HepG2 (cell line): ENCODE results near the gene ADH4. TPM values are rescaled to one million over a fixed set of nuclear protein-coding genes. Genes with fewer than 3 reads are reported as not detected.

Experiments used
- FOXA3 ChIP-seq: IDR thresholded peaks from 2 replicates; pipeline ENCODE4 v1.6.1; 2016; ENCODE audit warnings: missing genetic modification reagents, missing compliant biosample characterization
- FOXC1 ChIP-seq: sonication (generic); formaldehyde crosslinking; IDR thresholded peaks from 2 replicates; pipeline ENCODE4 v1.8.0; 2022; ENCODE audit warnings: mild to moderate bottlenecking, missing genetic modification reagents, borderline replicate concordance
- HDAC1 ChIP-seq: sonication (generic); formaldehyde crosslinking; IDR thresholded peaks from 2 replicates; pipeline ENCODE4 v1.5.1; 2020; ENCODE audit warnings: mild to moderate bottlenecking, missing genetic modification reagents
- HOXA7 ChIP-seq: sonication (generic); formaldehyde crosslinking; IDR thresholded peaks from 2 replicates; pipeline ENCODE4 v1.8.1; 2022; ENCODE audit warnings: mild to moderate bottlenecking, missing genetic modification reagents, moderate library complexity
- KDM2A ChIP-seq: sonication (generic); formaldehyde crosslinking; IDR thresholded peaks from 2 replicates; pipeline ENCODE4 v1.4.0; 2020; ENCODE audit warnings: low read depth, missing genetic modification reagents, borderline replicate concordance
- MTF2 ChIP-seq: sonication (generic); formaldehyde crosslinking; IDR thresholded peaks from 2 replicates; pipeline ENCODE4 v1.5.0; 2020; ENCODE audit warnings: missing genetic modification reagents, borderline replicate concordance
- MZF1 ChIP-seq: sonication (generic); formaldehyde crosslinking; IDR thresholded peaks from 2 replicates; pipeline ENCODE4 v1.8.1; 2023; ENCODE audit warnings: mild to moderate bottlenecking, missing genetic modification reagents, borderline replicate concordance
- NAIF1 ChIP-seq: sonication (generic); formaldehyde crosslinking; IDR thresholded peaks from 2 replicates; pipeline ENCODE4 v1.5.0; 2020; ENCODE audit warnings: mild to moderate bottlenecking, missing genetic modification reagents, borderline replicate concordance
- POLR2AphosphoS5 ChIP-seq: IDR thresholded peaks from 2 replicates; pipeline ENCODE4 v1.6.1; 2012; ENCODE audit warnings: low read depth, low read length
- RNF2 ChIP-seq: fragments of 450-650 bp; conservative IDR thresholded peaks from 2 replicates; pipeline ENCODE4 v1.6.1; 2016; ENCODE audit warnings: low read depth
- TARDBP ChIP-seq: sonication (generic); formaldehyde crosslinking; IDR thresholded peaks from 2 replicates; pipeline ENCODE4 v1.8.0; 2022; ENCODE audit warnings: mild to moderate bottlenecking, missing genetic modification reagents
- U2AF2 ChIP-seq: fragments of 200-400 bp; formaldehyde crosslinking; IDR thresholded peaks from 2 replicates; pipeline ENCODE4 v1.6.1; 2017; ENCODE audit warnings: low read depth, mild to moderate bottlenecking, low read length
- ZBTB7A ChIP-seq: sonication (generic); formaldehyde crosslinking; IDR thresholded peaks from 2 replicates; pipeline ENCODE4 v1.8.0; 2022; ENCODE audit warnings: mild to moderate bottlenecking, missing genetic modification reagents
- ZMAT3 ChIP-seq: sonication (generic); formaldehyde crosslinking; conservative IDR thresholded peaks from 2 replicates; pipeline ENCODE4 v1.7.0; 2021; ENCODE audit warnings: missing genetic modification reagents
- ZNF260 ChIP-seq: sonication (generic); formaldehyde crosslinking; IDR thresholded peaks from 2 replicates; pipeline ENCODE4 v1.4.0; 2020; ENCODE audit warnings: missing genetic modification reagents, low read depth, mild to moderate bottlenecking, borderline replicate concordance
- ZNF331 ChIP-seq: sonication (generic); formaldehyde crosslinking; IDR thresholded peaks from 2 replicates; pipeline ENCODE4 v1.4.0; 2020; ENCODE audit warnings: missing genetic modification reagents
- ZNF546 ChIP-seq: sonication (generic); formaldehyde crosslinking; conservative IDR thresholded peaks from 2 replicates; pipeline ENCODE4 v1.8.1; 2023; ENCODE audit warnings: mild to moderate bottlenecking, missing genetic modification reagents
- ZNF660 ChIP-seq: sonication (generic); formaldehyde crosslinking; IDR thresholded peaks from 2 replicates; pipeline ENCODE4 v1.5.1; 2020; ENCODE audit warnings: mild to moderate bottlenecking, low read depth, missing genetic modification reagents, borderline replicate concordance
- polyA plus RNA-seq, 8 experiments: library from polyadenylated mRNA; depleted of rRNA in 3 of 8; stranded (reverse) in 7 of 8; unstranded in 1 of 8; fragments of >200 nt; fragmentation: Illumina TruSeq in 4 of 8; extraction: Trizol in 4 of 8; gene quantifications; 2 replicates each; pipeline versions ENCODE4 v1.2.1 to v1.2.3, GENCODE V29; 2011 to 2016; ENCODE audit warnings: low read depth in 4 of 8, missing spikeins in 1 of 8, mixed read lengths in 1 of 8; ENCODE audit not compliant: insufficient read depth in 1 of 8
- total RNA-seq, 5 experiments: library from RNA; depleted of rRNA; stranded (reverse); fragments of >200 nt; fragmentation: Illumina TruSeq; extraction: Trizol; gene quantifications; 2 replicates each; pipeline ENCODE4 v1.2.3, GENCODE V29; 2016; ENCODE audit warnings: low read depth in 1 of 5
- TF ChIP-seq, protein P1 (sequence below): sonication (generic); formaldehyde crosslinking; IDR thresholded peaks from 2 replicates; pipeline ENCODE4 v1.4.0; 2020; ENCODE audit warnings: mild to moderate bottlenecking, missing genetic modification reagents
- TF ChIP-seq, protein P2 (sequence below): sonication (generic); formaldehyde crosslinking; IDR thresholded peaks from 2 replicates; pipeline ENCODE4 v1.5.1; 2020; ENCODE audit warnings: missing genetic modification reagents, mild to moderate bottlenecking, borderline replicate concordance
- TF ChIP-seq, protein P3 (sequence below): sonication (generic); formaldehyde crosslinking; IDR thresholded peaks from 2 replicates; pipeline ENCODE4 v1.4.0; 2020; ENCODE audit warnings: missing genetic modification reagents
- TF ChIP-seq, protein P4 (sequence below): sonication (generic); formaldehyde crosslinking; IDR thresholded peaks from 2 replicates; pipeline ENCODE4 v1.8.1; 2023; ENCODE audit warnings: mild to moderate bottlenecking, missing genetic modification reagents

ADH4 gene
- total and polyA plus RNA-seq, 2 of the 13 experiments (the other 11 are each of a cell fraction or from before 2014, with no cell fraction given) = 24.3 to 31.1 TPM

DNA sequence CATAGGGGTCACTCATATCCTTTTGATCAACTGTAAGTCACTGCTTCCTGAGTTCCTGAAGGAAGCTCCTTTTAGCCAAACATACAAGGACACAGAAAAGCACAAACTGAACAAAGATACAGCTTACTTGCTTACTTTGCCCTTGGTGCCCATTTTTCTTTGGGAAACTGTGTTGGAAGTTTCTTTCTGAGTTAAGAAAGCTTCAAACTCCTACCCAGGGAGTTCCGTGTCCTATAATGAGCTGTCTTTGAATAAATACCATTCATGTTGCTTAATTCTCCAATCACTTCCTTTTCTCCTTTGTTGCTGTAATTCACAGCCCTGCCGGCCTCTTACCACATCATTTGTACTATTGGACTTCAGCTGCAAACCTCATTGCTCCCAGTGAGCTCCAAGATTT is at the start of gene ADH4 (continued):
- TF ChIP-seq, protein P1, sequence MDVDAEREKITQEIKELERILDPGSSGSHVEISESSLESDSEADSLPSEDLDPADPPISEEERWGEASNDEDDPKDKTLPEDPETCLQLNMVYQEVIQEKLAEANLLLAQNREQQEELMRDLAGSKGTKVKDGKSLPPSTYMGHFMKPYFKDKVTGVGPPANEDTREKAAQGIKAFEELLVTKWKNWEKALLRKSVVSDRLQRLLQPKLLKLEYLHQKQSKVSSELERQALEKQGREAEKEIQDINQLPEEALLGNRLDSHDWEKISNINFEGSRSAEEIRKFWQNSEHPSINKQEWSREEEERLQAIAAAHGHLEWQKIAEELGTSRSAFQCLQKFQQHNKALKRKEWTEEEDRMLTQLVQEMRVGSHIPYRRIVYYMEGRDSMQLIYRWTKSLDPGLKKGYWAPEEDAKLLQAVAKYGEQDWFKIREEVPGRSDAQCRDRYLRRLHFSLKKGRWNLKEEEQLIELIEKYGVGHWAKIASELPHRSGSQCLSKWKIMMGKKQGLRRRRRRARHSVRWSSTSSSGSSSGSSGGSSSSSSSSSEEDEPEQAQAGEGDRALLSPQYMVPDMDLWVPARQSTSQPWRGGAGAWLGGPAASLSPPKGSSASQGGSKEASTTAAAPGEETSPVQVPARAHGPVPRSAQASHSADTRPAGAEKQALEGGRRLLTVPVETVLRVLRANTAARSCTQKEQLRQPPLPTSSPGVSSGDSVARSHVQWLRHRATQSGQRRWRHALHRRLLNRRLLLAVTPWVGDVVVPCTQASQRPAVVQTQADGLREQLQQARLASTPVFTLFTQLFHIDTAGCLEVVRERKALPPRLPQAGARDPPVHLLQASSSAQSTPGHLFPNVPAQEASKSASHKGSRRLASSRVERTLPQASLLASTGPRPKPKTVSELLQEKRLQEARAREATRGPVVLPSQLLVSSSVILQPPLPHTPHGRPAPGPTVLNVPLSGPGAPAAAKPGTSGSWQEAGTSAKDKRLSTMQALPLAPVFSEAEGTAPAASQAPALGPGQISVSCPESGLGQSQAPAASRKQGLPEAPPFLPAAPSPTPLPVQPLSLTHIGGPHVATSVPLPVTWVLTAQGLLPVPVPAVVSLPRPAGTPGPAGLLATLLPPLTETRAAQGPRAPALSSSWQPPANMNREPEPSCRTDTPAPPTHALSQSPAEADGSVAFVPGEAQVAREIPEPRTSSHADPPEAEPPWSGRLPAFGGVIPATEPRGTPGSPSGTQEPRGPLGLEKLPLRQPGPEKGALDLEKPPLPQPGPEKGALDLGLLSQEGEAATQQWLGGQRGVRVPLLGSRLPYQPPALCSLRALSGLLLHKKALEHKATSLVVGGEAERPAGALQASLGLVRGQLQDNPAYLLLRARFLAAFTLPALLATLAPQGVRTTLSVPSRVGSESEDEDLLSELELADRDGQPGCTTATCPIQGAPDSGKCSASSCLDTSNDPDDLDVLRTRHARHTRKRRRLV (CRISPR knock-in tag) = no peak
- TF ChIP-seq FOXC1 (CRISPR knock-in tag) = no peak
- TF ChIP-seq ZBTB7A = no peak
- 0 out of 2 replicates have a peak, but pooled peaks have one; percentile 35 for TF ChIP-seq HDAC1 (CRISPR knock-in tag)
- TF ChIP-seq, protein P2, sequence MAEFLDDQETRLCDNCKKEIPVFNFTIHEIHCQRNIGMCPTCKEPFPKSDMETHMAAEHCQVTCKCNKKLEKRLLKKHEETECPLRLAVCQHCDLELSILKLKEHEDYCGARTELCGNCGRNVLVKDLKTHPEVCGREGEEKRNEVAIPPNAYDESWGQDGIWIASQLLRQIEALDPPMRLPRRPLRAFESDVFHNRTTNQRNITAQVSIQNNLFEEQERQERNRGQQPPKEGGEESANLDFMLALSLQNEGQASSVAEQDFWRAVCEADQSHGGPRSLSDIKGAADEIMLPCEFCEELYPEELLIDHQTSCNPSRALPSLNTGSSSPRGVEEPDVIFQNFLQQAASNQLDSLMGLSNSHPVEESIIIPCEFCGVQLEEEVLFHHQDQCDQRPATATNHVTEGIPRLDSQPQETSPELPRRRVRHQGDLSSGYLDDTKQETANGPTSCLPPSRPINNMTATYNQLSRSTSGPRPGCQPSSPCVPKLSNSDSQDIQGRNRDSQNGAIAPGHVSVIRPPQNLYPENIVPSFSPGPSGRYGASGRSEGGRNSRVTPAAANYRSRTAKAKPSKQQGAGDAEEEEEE (CRISPR knock-in tag) = no peak
- no peak for TF ChIP-seq ZNF546
- no peak for TF ChIP-seq ZNF660 (CRISPR knock-in tag)
- TF ChIP-seq, protein P3, sequence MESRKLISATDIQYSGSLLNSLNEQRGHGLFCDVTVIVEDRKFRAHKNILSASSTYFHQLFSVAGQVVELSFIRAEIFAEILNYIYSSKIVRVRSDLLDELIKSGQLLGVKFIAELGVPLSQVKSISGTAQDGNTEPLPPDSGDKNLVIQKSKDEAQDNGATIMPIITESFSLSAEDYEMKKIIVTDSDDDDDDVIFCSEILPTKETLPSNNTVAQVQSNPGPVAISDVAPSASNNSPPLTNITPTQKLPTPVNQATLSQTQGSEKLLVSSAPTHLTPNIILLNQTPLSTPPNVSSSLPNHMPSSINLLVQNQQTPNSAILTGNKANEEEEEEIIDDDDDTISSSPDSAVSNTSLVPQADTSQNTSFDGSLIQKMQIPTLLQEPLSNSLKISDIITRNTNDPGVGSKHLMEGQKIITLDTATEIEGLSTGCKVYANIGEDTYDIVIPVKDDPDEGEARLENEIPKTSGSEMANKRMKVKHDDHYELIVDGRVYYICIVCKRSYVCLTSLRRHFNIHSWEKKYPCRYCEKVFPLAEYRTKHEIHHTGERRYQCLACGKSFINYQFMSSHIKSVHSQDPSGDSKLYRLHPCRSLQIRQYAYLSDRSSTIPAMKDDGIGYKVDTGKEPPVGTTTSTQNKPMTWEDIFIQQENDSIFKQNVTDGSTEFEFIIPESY (CRISPR knock-in tag) = no peak
- TF ChIP-seq MZF1 (CRISPR knock-in tag) = no peak
- TF ChIP-seq ZNF331 = no peak
- no peak for TF ChIP-seq NAIF1 (CRISPR knock-in tag)
- no peak for TF ChIP-seq KDM2A (CRISPR knock-in tag)
- TF ChIP-seq ZNF260 (CRISPR knock-in tag) = no peak
- TF ChIP-seq RNF2 = no peak
- TF ChIP-seq U2AF2 = no peak
- TF ChIP-seq, protein P4, sequence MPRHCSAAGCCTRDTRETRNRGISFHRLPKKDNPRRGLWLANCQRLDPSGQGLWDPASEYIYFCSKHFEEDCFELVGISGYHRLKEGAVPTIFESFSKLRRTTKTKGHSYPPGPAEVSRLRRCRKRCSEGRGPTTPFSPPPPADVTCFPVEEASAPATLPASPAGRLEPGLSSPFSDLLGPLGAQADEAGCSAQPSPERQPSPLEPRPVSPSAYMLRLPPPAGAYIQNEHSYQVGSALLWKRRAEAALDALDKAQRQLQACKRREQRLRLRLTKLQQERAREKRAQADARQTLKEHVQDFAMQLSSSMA (CRISPR knock-in tag) = no peak
- no peak for TF ChIP-seq HOXA7 (CRISPR knock-in tag)
- TF ChIP-seq TARDBP = no peak
- TF ChIP-seq MTF2 (CRISPR knock-in tag) = no peak
- no peak for TF ChIP-seq ZMAT3 (CRISPR knock-in tag)
- peak; percentile 39; the same call in 1 of the 2 replicates for TF ChIP-seq FOXA3
- peak; percentile 79 for TF ChIP-seq POLR2AphosphoS5
